ENCODE results near the gene SS18L1.
A peak's percentile ranks its signal among the peaks of the same experiment; 100 is the strongest.
"Not testable (repeated sequence)": the region's sequence is repeated elsewhere in the genome, so short reads cannot be mapped to it uniquely, and the experiment has no call there.

SS18L1 gene

GRCh38 chr20:62138912-62139311, 4.7 kb upstream of the SS18L1 start:
- no peak for DNase-seq

- no peak for DNase-seq
Measured at GRCh38 chr20:62139636-62140035, 3.9 kb upstream of the SS18L1 start.

GRCh38 chr20:62141043-62141396, 2.5 kb upstream of the SS18L1 start:
- no peak for DNase-seq

GRCh38 chr20:62141397-62142251, 1.9 kb upstream of the SS18L1 start:
- no peak for DNase-seq

GRCh38 chr20:62142252-62143080, 1.1 kb upstream of the SS18L1 start:
- DNase-seq: no peak

- peak; percentile 39 for DNase-seq
Measured at GRCh38 chr20:62143957-62144825, 622 bp downstream of the SS18L1 start.

- DNase-seq: no peak
Measured at GRCh38 chr20:62145688-62146018, 2.1 kb downstream of the SS18L1 start.

GRCh38 chr20:62146019-62146755, 2.6 kb downstream of the SS18L1 start:
- DNase-seq: no peak

- DNase-seq: no peak
Measured at GRCh38 chr20:62147125-62147524, 3.6 kb downstream of the SS18L1 start.

GRCh38 chr20:62147528-62147927, 4.0 kb downstream of the SS18L1 start:
- DNase-seq: no peak

- DNase-seq: not testable (repeated sequence)
Measured at GRCh38 chr20:62148383-62148782, 4.8 kb downstream of the SS18L1 start.

GRCh38 chr20:62148908-62149314, 5.3 kb downstream of the SS18L1 start:
- DNase-seq: no peak

GRCh38 chr20:62149532-62150309, 6.2 kb downstream of the SS18L1 start:
- no peak for DNase-seq

GRCh38 chr20:62150310-62150575, 6.7 kb downstream of the SS18L1 start:
- no peak for DNase-seq

GRCh38 chr20:62151225-62151624, 7.7 kb downstream of the SS18L1 start:
- DNase-seq: no peak

GRCh38 chr20:62151835-62152364, 8.3 kb downstream of the SS18L1 start:
- no peak for DNase-seq

- no peak for DNase-seq
Measured at GRCh38 chr20:62155428-62156253, 12.1 kb downstream of the SS18L1 start.

- DNase-seq: no peak
Measured at GRCh38 chr20:62156254-62156556, 12.6 kb downstream of the SS18L1 start.

- peak; percentile 74 for DNase-seq
Measured at GRCh38 chr20:62156592-62157386, 13.2 kb downstream of the SS18L1 start.

All from CD4-positive, alpha-beta T cell treated with Interleukin-15 for 1 hour (primary cell).